Psoas muscle (tissue), 8 donors: ENCODE results near the gene FN3KRP. TPM values are rescaled to one million over a fixed set of nuclear protein-coding genes. Genes with fewer than 3 reads are reported as not detected.

Experiments used
- ATAC-seq, 4 donors: fragments of 200-7000 bp; cut with Tn5 transposase; one replicate each; pipeline ENCODE4 v1.9.1; 2020; ENCODE audit warnings: moderate library complexity in 3 of 4, mild to moderate bottlenecking in 2 of 4
- DNase-seq, 2 donors: peaks; one replicate each; pipeline ENCODE4 v3.0.0-alpha.2; 2020
- H3K27ac ChIP-seq: fragments of 200-600 bp; one replicate; pipeline ENCODE4 v1.8.0; 2022
- H3K27me3 ChIP-seq, 3 donors: fragments of 200-600 bp in 1 of 3; one replicate each; pipeline versions ENCODE4 v1.6.1 to v1.8.0; 2013 to 2022; ENCODE audit warnings: low read length in 2 of 3, mild to moderate bottlenecking in 2 of 3, moderate library complexity in 1 of 3; ENCODE audit not compliant: insufficient read depth in 3 of 3
- H3K36me3 ChIP-seq, 2 donors: fragments of 200-600 bp in 1 of 2; one replicate each; pipeline versions ENCODE4 v1.6.1 to v1.8.0; 2013 to 2022; ENCODE audit warnings: low read depth in 1 of 2, mild to moderate bottlenecking in 1 of 2, moderate library complexity in 1 of 2; ENCODE audit not compliant: insufficient read depth in 1 of 2
- H3K4me1 ChIP-seq: fragments of 200-600 bp; one replicate; pipeline ENCODE4 v1.8.0; 2022
- H3K4me3 ChIP-seq: fragments of 200-600 bp; one replicate; pipeline ENCODE4 v1.8.0; 2022; ENCODE audit warnings: mild to moderate bottlenecking
- H3K9me3 ChIP-seq: fragments of 200-600 bp; one replicate; pipeline ENCODE4 v1.8.0; 2022
- CTCF ChIP-seq: fragments of 200-600 bp; IDR thresholded peaks from one replicate; pipeline ENCODE4 v1.8.0; 2022; ENCODE audit warnings: antibody characterized with exemption
- WGBS, 3 donors: extraction: QIAGEN DNeasy Blood & Tissue Kit; methylation state at CpG; one replicate each; pipeline versions ENCODE4 v1.1.6 to v1.1.7; 2013; 5-methylcytosine and 5-hydroxymethylcytosine counted together
- intact Hi-C, 2 donors: fragments of 100-400 bp; cut with DNase I; formaldehyde crosslinking; loops; one replicate each; pipeline versions ENCODE4 v1.11.0 to v1.14.2; 2022
- polyA plus RNA-seq, 3 donors: library from polyadenylated mRNA; stranded (reverse); fragments of 200-250 nt; gene quantifications; one replicate each; pipeline ENCODE4 v1.2.3, GENCODE V29; 2013
- total RNA-seq, 4 donors: library from RNA; stranded (reverse); fragmentation: NEBNext Ultra II Directional in 2 of 4; extraction: Animal tissue kit (Norgen Biotek cat#: 25700) in 2 of 4; gene quantifications; one replicate each; pipeline versions ENCODE4 v1.2.1 to v1.2.4, GENCODE V29; 2021 to 2023
- donor health status: healthy with polysubstance abuse.
- donor health status: DM: no; HTN: no; CAD: no; lungs with moderate emphysema.
- donor health status: Bipolar disorder and iron deficiency.
- donor health status: healthy.
- donor health status: DM: yes; HTN: yes; CAD: no.
- donor health status: DM: no; HTN: no; CAD: no.
- donor health status: DM: no; HTN: no; CAD: no.
- donor health status: DM: yes; HTN: yes; CAD: no.

The FN3KRP gene
- total and polyA plus RNA-seq, 7 donors, result 5.0 to 15.7 (median 10.6) TPM

GRCh38 chr17:82776454-82776853 lies 59.9 kb downstream of the FN3KRP start:
- Histone ChIP-seq H3K36me3 (peaks cover 0 to 12% of the 10 kb centered on the region in 2 donors), H3K27ac (no peak overlapping the region), H3K4me3 (no peak overlapping the region), H3K4me1 (no peaks in the 10 kb centered on the region), H3K9me3 (no peaks in the 10 kb centered on the region), H3K27me3 (no peaks in the 10 kb centered on the region)
- DNase-seq (peak in 1 of 2 donors; percentile 18), ATAC-seq (no peak)
- WGBS, 3 donors, result 92 to 95% (median 93%) methylated on average over 13 of the region's 13 CpGs
- no peak for TF ChIP-seq CTCF
- intact Hi-C loops, result loop anchor here in 1 of 2 donors (5.0 kb wide), 1 partner anchor 424 kb away; no protein-coding TSS in a partner anchor

Other genes starting within 250 kb of the FN3KRP start
- gene FOXK2, start 197.0 kb upstream of the FN3KRP start, total RNA-seq, result 10 to 100 TPM; 53.6 to 91.6 (median 66.2) TPM
- gene FOXK2, start 197.0 kb upstream of the FN3KRP start, polyA plus RNA-seq, result 10 to 100 TPM; 38.9 to 96.4 (median 45.9) TPM
- 10 to 100 TPM; 25.1 to 35.7 (median 30.9) TPM for gene WDR45B, start 68.3 kb upstream of the FN3KRP start, total RNA-seq
- gene WDR45B, start 68.3 kb upstream of the FN3KRP start, polyA plus RNA-seq, result 10 to 100 TPM; 21.4 to 62.7 (median 43.5) TPM
- 10 to 100 TPM; 12.6 to 42.9 (median 30.4) TPM for gene RAB40B, start 18.0 kb upstream of the FN3KRP start, total RNA-seq
- 10 to 100 TPM in 2 of 3 donors, 1 to 10 TPM in 1; 3.9 to 19.4 (median 12.6) TPM for gene RAB40B, start 18.0 kb upstream of the FN3KRP start, polyA plus RNA-seq
- gene FN3K, start 18.9 kb downstream of the FN3KRP start, total RNA-seq, result 10 to 100 TPM in 3 of 4 donors, 1 to 10 TPM in 1; 5.9 to 22.3 (median 18.1) TPM
- gene FN3K, start 18.9 kb downstream of the FN3KRP start, polyA plus RNA-seq, result 10 to 100 TPM in 1 of 3 donors, 1 to 10 TPM in 2; 6.1 to 10.1 (median 8.1) TPM
- 10 to 100 TPM; 34.7 to 46.1 (median 40.3) TPM for gene TBCD, start 35.4 kb downstream of the FN3KRP start, total RNA-seq
- 10 to 100 TPM; 28.2 to 65.0 (median 31.4) TPM for gene TBCD, start 35.4 kb downstream of the FN3KRP start, polyA plus RNA-seq
- 1 to 10 TPM in 3 of 4 donors, not detected in 1; 1.8 to 6.3 (median 2.7) TPM for gene ZNF750, start 123.3 kb downstream of the FN3KRP start, total RNA-seq
- gene ZNF750, start 123.3 kb downstream of the FN3KRP start, polyA plus RNA-seq, result 1 to 10 TPM in 2 of 3 donors, under 1 TPM in 1; 0.79 to 5.1 (median 1.4) TPM